ENCODE data around the gene PAXIP1.

DNA sequence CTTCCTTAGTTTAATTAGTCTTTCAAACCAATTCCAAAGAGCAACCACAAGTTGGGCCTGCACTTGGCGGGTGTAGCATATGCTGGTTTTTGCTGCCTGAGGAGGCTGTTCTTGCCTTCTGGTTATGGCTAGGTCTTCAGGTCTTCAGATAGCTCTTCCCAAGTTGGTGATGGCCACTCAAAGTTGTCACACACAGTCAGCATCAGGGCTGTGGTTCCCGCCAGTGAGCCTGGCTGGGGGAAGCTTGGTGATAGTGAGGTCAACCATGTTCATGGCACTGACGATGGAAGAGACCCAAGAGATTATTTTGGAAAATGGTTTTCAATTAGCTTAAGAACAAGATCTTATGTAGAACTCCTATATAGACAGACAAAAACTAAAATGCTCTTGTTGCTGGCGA lies 48.4 kb upstream of the PAXIP1 start:
- TF ChIP-seq ZEB2 (tag by site-specific recombination; IDR thresholded peaks at IDR 0.05) (no peak), ZNF184 (tag by site-specific recombination; IDR thresholded peaks at IDR 0.05) (no peak), ZNF768 (tag by site-specific recombination; IDR thresholded peaks at IDR 0.05) (no peak), ZNF16 (tag by site-specific recombination; IDR thresholded peaks at IDR 0.05; ENCODE audit: low read depth) (no peak), HOXC10 (CRISPR knock-in tag; IDR thresholded peaks at IDR 0.05) (no peak), ATF2 (tag by site-specific recombination; IDR thresholded peaks at IDR 0.05; ENCODE audit: low read depth) (no peak), ZNF530 (tag by site-specific recombination; IDR thresholded peaks at IDR 0.05; ENCODE audit: low read depth) (no peak), ZNF133 (tag by site-specific recombination; IDR thresholded peaks at IDR 0.05) (no peak), ZNF558 (tag by site-specific recombination; IDR thresholded peaks at IDR 0.05) (no peak), REST (tag by site-specific recombination; IDR thresholded peaks at IDR 0.05) (no peak), ZNF707 (tag by site-specific recombination; IDR thresholded peaks at IDR 0.05) (no peak)
- TF ChIP-seq, protein P1, sequence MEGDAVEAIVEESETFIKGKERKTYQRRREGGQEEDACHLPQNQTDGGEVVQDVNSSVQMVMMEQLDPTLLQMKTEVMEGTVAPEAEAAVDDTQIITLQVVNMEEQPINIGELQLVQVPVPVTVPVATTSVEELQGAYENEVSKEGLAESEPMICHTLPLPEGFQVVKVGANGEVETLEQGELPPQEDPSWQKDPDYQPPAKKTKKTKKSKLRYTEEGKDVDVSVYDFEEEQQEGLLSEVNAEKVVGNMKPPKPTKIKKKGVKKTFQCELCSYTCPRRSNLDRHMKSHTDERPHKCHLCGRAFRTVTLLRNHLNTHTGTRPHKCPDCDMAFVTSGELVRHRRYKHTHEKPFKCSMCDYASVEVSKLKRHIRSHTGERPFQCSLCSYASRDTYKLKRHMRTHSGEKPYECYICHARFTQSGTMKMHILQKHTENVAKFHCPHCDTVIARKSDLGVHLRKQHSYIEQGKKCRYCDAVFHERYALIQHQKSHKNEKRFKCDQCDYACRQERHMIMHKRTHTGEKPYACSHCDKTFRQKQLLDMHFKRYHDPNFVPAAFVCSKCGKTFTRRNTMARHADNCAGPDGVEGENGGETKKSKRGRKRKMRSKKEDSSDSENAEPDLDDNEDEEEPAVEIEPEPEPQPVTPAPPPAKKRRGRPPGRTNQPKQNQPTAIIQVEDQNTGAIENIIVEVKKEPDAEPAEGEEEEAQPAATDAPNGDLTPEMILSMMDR (tag by site-specific recombination; IDR thresholded peaks at IDR 0.05): no peak
- TF ChIP-seq, protein P2, sequence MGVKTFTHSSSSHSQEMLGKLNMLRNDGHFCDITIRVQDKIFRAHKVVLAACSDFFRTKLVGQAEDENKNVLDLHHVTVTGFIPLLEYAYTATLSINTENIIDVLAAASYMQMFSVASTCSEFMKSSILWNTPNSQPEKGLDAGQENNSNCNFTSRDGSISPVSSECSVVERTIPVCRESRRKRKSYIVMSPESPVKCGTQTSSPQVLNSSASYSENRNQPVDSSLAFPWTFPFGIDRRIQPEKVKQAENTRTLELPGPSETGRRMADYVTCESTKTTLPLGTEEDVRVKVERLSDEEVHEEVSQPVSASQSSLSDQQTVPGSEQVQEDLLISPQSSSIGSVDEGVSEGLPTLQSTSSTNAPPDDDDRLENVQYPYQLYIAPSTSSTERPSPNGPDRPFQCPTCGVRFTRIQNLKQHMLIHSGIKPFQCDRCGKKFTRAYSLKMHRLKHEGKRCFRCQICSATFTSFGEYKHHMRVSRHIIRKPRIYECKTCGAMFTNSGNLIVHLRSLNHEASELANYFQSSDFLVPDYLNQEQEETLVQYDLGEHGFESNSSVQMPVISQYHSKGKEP (tag by site-specific recombination; IDR thresholded peaks at IDR 0.05): no peak
